Measurements from ENCODE around the gene VAMP5. TPM values are rescaled to one million over a fixed set of nuclear protein-coding genes. Genes with fewer than 3 reads are reported as not detected.
A peak's percentile ranks its signal among the peaks of the same experiment; 100 is the strongest.
"Not testable (repeated sequence)": the region's sequence is repeated elsewhere in the genome, so short reads cannot be mapped to it uniquely, and the experiment has no call there.

Gene VAMP5
- 10 to 100 TPM; 39.0 to 51.5 (median 47.0) TPM for polyA plus RNA-seq (ENCODE audit: insufficient read length in 3 of 3)

GRCh38 chr2:85584354-85584856 lies at the start of gene VAMP5:
Gene VAMP5, plus strand, starts transcription at chr2:85584431. Its CDS starts 60 bp downstream, at chr2:85584491.
- DNase-seq (ENCODE audit: low read depth in 3 of 3, low spot score in 2 of 3) = no peak

- no peak for DNase-seq (ENCODE audit: low read depth in 3 of 3, low spot score in 2 of 3)
These were observed 49.4 kb upstream of the VAMP5 start for GRCh38 chr2:85534881-85535280.

GRCh38 chr2:85536479-85536878 lies 47.8 kb upstream of the VAMP5 start:
- DNase-seq (ENCODE audit: low read depth in 3 of 3, low spot score in 2 of 3) = no peak

DNA sequence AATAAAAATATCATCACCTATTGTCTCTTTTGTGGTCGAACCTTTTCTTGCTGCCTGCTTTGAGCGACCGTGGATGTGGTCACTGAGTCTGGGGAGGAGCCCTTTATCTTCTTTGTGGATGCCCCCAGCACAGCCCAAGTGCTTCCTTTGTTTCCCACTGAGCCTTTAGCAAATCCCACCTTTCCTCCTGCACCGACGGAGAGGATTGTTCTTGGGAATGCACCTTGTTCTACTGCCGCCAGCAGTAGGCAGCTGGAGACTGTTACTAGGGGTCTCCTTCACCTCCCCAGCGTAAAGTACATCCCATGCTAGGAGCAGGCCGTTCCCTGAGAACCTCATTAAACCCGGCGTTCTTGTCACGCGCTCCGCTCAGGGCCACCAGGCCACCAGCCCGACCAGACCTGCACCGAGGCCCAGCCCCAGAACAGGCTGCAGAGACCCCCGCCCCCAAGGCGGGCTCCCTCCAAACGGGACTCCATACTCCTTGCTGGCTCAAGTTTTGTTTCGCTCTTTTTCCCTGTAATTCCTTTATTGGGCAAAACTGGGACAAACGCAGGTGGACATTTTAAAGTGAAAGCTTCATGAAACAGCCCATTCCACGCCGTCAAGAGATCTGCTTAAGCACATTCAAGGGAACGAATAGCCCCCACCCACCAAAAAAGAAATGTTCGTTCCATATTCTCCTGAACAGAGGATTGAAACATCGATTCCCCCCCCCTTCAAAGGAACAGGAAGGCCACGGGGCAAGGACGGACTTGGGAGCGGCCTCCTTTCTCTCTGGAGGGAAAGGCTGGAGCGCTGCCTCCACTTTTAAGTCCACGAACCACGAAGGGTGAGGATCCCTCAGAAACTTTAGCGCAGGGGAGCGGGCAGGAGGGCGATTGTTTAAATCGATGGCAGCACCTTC lies 46.4 kb upstream of the VAMP5 start:
- DNase-seq (ENCODE audit: low read depth in 3 of 3, low spot score in 2 of 3) = no peak

GRCh38 chr2:85538507-85539360 lies 45.5 kb upstream of the VAMP5 start, which contains the start of gene MAT2A:
Gene MAT2A, plus strand, starts transcription at chr2:85539168. Its CDS starts 120 bp downstream, at chr2:85539288.
- peak; percentile 93 to 96 (median 95) for DNase-seq (ENCODE audit: low read depth in 3 of 3, low spot score in 2 of 3)

DNA sequence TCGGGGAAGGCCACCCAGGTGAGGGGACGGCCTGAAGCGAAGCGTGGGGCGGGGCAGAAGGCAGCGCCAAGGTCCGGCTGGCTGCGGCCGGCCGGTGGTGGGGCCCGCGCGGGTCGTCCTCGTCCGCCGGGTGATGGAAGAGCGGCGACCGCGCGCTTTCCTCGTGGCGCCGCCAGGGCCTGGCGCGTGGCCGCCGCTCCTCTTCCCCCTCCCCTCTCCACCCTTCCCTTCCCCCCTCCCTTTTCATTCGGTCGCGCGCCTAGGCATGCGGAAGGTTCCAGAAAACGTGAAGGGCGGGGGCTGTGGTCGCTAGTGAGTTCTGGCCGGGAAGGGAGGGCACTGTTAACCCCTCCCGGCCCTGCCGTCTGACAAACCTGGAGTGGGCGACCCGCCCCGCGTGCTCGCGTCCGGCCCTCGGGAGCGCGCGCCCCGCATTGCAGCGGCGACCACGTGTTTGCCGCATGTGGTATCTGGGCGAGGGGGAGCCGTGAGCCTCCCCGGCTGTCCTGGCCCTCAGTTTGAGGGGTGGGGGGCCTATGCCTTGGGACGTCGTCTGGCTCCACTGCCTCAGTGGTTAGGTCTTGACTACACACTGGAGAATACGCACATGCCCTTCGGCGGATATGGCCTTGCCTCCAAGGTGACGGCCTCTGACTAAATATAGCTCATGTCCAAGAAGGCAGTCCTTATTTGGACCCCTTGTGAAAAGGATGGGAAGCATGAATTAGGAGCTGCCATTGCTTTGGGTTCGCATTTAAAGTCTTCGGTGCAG lies 44.7 kb upstream of the VAMP5 start:
- DNase-seq (ENCODE audit: low read depth in 3 of 3, low spot score in 2 of 3) = peak in 1 of 3 donors; percentile 66

DNA sequence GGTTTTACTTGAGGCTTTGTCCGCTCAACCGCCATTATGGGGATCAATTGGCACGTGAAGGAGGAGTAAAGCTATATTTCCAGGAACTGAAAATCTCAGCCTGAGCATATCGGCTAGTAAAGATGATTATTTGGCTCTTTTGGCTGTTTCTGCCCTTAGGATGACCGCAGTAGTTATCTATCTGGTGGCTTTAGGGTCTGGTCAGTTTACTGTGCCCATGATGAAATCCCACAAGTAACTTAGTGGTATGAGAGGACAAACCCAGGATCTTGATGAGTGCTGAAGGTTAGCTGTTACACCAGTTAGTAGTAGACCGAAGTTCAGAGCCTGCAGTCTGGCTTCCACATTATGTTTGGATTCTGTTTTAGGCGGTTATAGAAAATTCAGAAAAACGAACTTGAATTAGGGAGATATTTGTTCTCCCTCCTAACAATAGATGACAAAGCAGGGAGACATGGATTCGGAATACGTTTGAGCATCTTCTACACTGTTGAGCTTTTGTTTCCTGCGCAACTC lies 44.0 kb upstream of the VAMP5 start:
- no peak for DNase-seq (ENCODE audit: low read depth in 3 of 3, low spot score in 2 of 3)

GRCh38 chr2:85541262-85541661 lies 43.0 kb upstream of the VAMP5 start:
- no peak for DNase-seq (ENCODE audit: low read depth in 3 of 3, low spot score in 2 of 3)

GRCh38 chr2:85541753-85542457 lies 42.3 kb upstream of the VAMP5 start:
- no peak for DNase-seq (ENCODE audit: low read depth in 3 of 3, low spot score in 2 of 3)

- DNase-seq (ENCODE audit: low read depth in 3 of 3, low spot score in 2 of 3) = no peak
These were observed 41.5 kb upstream of the VAMP5 start for GRCh38 chr2:85542777-85543176.

DNA sequence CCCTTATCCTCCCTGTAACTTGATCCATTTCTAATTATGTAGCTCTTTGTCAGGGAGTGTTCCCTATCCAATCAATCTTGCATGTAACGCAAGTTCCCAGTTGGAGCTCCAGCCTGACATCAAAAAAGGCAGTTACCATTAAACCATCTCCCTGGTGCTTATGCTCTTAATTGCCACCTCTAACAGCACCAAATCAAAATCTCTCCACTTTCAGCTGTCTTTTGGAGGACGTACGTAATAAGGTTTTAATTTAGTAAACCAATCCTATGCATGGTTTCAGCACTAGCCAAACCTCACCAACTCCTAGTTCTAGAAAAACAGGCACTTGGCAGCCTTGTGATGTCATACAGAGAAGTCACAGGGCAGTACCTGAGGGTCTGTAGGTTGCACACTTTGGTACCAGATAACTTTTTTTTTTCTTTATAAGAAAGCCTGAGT lies 40.0 kb upstream of the VAMP5 start:
- not testable (repeated sequence) for DNase-seq (ENCODE audit: low read depth in 3 of 3, low spot score in 2 of 3)

DNA sequence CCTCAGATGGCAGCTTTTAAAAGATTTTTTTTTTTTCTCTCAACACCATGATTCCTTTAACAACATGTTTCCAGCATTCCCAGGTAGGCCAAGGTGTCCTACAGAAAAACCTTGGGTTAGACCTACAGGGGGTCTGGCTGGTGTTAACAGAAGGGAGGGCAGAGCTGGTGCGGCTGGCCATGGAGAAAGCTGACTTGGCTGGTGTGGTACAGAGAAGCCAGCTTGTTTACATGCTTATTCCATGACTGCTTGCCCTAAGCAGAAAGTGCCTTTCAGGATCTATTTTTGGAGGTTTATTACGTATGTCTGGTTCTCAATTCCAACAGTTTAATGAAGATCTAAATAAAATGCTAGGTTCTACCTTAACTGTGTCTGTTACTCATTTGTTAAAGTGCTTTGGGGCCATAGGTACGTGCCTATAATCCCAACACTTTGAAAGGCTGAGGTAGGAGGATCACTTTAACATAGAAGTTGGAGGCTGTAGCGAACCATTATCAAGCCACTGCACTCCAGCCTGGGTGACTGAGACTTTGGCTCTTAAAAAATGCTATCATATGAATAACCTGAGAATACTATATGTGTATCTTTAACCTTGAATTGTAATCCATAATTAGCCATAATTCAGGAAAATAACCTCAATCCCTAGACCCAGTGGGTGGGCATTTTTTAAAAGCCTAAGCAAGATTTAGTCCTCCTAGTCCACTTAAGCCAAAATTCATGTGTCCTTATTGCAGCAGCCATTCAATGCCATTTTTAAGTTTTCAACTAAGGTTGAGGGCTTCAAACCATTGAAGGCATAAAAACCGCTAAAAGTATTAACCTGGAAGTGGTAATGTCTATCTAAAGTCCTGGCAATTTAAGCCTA lies 39.1 kb upstream of the VAMP5 start:
- not testable (repeated sequence) for DNase-seq (ENCODE audit: low read depth in 3 of 3, low spot score in 2 of 3)

DNA sequence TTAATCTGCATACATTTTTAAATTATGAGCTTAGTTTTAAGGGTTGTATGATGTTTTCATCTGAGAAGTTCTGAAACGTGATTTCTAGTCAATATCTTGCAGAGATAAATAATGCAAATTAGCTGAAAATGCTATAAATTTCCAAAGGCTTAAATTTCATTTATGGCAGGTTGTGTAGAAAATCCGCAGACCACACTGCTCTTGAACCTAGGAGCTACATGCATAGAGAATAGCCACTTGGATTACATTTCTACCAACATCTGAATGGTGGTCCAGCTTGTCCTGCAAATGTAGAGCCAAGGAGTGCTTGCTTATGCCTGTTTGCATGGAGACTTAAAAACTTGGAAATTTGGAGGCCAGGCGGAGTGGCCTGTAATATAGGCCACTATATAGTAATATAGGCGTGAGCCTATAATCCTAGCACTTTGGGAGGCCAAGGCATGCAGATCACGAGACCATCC lies 38.4 kb upstream of the VAMP5 start:
- DNase-seq (ENCODE audit: low read depth in 3 of 3, low spot score in 2 of 3) = no peak

DNA sequence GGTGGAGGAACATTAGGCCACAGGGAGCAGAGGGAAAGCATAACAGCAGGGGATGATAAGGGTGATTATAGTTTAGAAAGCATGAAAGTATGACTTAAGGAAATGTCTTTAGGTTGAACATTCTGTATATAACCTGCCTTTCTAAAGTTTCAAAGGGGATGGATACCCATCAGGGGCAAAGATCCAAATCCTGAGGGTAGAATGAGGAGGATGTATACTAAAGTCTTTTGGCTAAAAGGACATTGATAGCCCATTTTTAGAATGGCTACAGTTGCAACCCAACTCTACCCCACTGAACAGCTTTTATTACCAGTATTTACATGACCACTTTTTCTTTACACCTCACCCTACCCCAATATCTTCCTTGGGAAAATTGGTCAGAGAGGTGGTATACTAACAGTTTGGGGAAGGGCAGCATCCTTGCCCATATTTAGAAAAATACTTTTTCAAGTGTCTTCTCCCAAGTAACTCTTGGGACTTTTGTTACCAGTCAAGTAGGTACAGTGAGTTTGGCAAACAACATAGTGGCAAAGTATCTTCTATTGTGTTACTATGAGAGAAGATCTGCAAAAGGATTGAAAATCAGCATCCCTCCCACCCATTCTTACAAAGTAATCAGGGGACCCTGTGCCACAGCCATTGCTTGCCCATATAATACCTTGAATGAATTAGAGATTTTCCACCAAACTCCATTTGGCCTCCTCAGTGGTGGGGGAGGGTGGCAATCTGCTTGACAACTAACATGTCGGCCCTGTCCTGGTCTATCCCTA lies 37.0 kb upstream of the VAMP5 start:
- no peak for DNase-seq (ENCODE audit: low read depth in 3 of 3, low spot score in 2 of 3)

DNA sequence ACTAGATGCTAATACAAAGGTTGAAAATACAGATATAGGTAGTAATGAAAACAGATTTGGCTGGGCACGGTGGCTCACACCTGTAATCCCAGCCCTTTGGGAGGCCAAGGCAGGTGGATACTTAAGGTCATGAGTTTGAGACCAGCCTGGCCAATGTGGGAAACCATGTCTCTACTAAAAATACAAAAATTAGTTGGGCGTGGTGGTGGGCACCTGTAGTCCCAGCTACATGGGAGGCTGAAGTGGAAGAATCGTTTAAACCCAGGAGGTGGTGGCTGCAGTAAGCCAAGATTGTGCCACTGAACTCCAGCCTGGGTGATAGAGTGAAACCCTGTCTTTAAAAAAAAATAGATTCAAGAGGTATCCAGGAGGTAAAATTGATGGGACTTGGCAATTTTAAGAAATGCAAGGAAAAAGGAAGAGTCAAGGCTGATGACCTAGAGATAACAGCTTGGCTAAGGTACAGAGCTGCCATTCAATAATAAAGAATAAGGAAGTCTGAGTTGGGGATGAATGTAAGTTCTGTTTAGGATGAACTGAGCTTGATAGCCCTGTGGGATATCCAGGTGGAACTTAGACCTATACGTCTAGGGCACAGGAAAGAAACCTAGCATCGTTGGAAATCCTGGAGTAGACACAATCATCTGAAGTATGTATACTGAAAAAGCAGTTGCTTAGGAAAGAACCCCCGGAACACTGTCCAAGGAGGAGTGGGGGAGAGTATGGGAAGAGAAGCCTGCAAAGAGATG lies 36.2 kb upstream of the VAMP5 start:
- no peak for DNase-seq (ENCODE audit: low read depth in 3 of 3, low spot score in 2 of 3)

- DNase-seq (ENCODE audit: low read depth in 3 of 3, low spot score in 2 of 3) = no peak
These were observed 35.7 kb upstream of the VAMP5 start for GRCh38 chr2:85548608-85548900.

DNA sequence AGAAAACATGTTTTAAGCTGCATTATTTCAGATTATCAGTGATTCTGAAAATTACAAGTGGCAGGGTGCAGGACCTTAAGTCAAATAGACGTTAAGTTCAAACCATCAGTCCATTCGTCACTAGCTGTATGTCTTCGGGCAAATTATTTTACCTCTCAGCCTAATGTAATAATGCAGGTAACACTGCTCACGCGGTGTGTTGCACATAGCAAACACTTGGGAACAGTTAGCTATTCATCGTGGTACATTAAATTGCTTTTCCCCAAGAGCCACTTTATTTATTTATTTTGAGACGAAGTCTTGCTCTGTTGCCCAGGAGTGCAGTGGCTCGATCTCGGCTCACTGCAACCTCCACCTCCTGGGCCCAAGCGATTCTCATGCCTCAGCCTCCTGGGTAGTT lies 35.1 kb upstream of the VAMP5 start:
- no peak for DNase-seq (ENCODE audit: low read depth in 3 of 3, low spot score in 2 of 3)
